ENCODE data around the gene HOOK2. TPM values are rescaled to one million over a fixed set of nuclear protein-coding genes. Genes with fewer than 3 reads are reported as not detected.

Gene HOOK2
- total RNA-seq, 1 experiment from 2014 or later = 70.0 TPM

DNA sequence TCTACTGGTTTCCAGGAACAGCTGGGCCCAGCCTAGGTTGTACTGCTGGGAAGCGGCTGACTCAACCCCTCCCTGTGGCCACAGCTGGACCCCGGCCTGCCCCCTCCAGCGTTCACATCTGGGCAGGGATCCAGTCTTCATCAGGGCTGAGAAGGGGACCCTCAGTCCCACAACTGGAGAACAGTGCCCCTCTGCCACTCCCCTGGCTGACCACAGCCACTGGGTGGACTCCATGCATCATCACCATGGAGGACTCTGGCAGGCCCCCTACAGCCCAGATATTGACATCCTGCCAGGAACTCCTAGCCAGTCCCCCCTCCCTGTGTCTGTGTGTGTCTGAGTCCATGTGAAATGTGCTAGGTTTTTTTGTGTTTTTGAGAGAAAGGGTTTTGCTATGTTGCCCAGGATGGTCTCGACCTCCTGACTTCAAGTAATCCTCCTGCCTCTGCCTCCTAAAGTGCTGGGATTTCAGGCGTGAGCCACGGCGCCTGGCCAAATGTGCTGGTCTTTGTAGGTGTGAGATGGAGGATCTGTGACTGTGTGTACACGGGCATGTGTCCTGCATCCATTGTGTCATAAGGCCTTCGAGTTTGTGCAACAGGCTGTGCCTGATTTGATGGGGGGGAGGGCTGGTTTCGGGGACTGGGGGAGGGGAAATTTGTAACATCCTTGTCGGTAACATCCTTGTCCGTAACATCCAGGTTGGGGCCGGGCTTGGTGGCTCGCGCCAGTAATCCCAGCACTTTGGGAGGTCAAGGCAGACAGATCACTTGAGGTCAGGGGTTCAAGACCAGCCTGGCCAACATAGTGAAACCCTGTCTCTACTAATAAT is 4.0 kb upstream of the HOOK2 start:
- ChIA-PET CTCF (interaction anchor here (1.4 to 7.7 kb wide), 15 partner anchors 9 to 112 kb away, joined by 4 to 136 read pairs (median 15); partner anchors contain the start of genes GCDH, JUNB and RNASEH2A), POLR2A (interaction anchor here (2.5 to 3.0 kb wide), 2 partner anchors 13 to 17 kb away, joined by 12 to 29 read pairs; partner anchors contain the start of gene JUNB)
- DNase-seq (ENCODE audit: low spot score) = no peak
- Mint-ChIP-seq H3K9me3 (no peaks in the 10 kb centered on the region), H3K36me3 (peaks cover 2% of the 10 kb centered on the region; the same call in 1 of the 2 replicates), H3K4me1 (peaks cover 23% of the 10 kb centered on the region), H3K27me3 (ENCODE audit: low read depth) (no peaks in the 10 kb centered on the region; the same call in 1 of the 2 replicates), H3K4me3 (peak overlapping the region; percentile 79), H3K27ac (peak overlapping the region; percentile 58)
- no peak for ATAC-seq
- TF ChIP-seq, protein P1, sequence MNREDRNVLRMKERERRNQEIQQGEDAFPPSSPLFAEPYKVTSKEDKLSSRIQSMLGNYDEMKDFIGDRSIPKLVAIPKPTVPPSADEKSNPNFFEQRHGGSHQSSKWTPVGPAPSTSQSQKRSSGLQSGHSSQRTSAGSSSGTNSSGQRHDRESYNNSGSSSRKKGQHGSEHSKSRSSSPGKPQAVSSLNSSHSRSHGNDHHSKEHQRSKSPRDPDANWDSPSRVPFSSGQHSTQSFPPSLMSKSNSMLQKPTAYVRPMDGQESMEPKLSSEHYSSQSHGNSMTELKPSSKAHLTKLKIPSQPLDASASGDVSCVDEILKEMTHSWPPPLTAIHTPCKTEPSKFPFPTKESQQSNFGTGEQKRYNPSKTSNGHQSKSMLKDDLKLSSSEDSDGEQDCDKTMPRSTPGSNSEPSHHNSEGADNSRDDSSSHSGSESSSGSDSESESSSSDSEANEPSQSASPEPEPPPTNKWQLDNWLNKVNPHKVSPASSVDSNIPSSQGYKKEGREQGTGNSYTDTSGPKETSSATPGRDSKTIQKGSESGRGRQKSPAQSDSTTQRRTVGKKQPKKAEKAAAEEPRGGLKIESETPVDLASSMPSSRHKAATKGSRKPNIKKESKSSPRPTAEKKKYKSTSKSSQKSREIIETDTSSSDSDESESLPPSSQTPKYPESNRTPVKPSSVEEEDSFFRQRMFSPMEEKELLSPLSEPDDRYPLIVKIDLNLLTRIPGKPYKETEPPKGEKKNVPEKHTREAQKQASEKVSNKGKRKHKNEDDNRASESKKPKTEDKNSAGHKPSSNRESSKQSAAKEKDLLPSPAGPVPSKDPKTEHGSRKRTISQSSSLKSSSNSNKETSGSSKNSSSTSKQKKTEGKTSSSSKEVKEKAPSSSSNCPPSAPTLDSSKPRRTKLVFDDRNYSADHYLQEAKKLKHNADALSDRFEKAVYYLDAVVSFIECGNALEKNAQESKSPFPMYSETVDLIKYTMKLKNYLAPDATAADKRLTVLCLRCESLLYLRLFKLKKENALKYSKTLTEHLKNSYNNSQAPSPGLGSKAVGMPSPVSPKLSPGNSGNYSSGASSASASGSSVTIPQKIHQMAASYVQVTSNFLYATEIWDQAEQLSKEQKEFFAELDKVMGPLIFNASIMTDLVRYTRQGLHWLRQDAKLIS (CRISPR knock-in tag; IDR thresholded peaks at IDR 0.05; ENCODE audit: borderline replicate concordance) = no peak
- no peak for TF ChIP-seq ZNF416 (CRISPR knock-in tag; IDR thresholded peaks at IDR 0.05)
- peak; percentile 18; the same call in 1 of the 2 replicates for TF ChIP-seq GABPB1 (CRISPR knock-in tag; IDR thresholded peaks at IDR 0.05)
- TF ChIP-seq ZNF121 (CRISPR knock-in tag; IDR thresholded peaks at IDR 0.05) = 0 out of 2 replicates have a peak, but pooled peaks have one; percentile 56
- no peak for TF ChIP-seq ZNF396 (CRISPR knock-in tag; IDR thresholded peaks at IDR 0.05; ENCODE audit: borderline replicate concordance)
- no peak for TF ChIP-seq HMGA2 (CRISPR knock-in tag; IDR thresholded peaks at IDR 0.05)
- no peak for TF ChIP-seq ZNF219 (CRISPR knock-in tag; IDR thresholded peaks at IDR 0.05; ENCODE audit: borderline replicate concordance)
- TF ChIP-seq HMGXB4 (CRISPR knock-in tag; IDR thresholded peaks at IDR 0.05) = no peak
- no peak for TF ChIP-seq ETV6 (CRISPR knock-in tag; IDR thresholded peaks at IDR 0.05)
- TF ChIP-seq ZNF423 (CRISPR knock-in tag; IDR thresholded peaks at IDR 0.05) = 0 out of 2 replicates have a peak, but pooled peaks have one; percentile 5

GRCh38 chr19:12778905-12779161 is 3.5 kb upstream of the HOOK2 start:
- ATAC-seq (no peak), DNase-seq (ENCODE audit: low spot score) (no peak)
- TF ChIP-seq PRRX2 (CRISPR knock-in tag; IDR thresholded peaks at IDR 0.05) (no peak), JUN (CRISPR knock-in tag; IDR thresholded peaks at IDR 0.05) (no peak)
- Mint-ChIP-seq H3K9me3 (no peaks in the 10 kb centered on the region), H3K27me3 (ENCODE audit: low read depth) (no peaks in the 10 kb centered on the region; the same call in 1 of the 2 replicates), H3K4me3 (peak overlapping the region; percentile 79), H3K27ac (peak overlapping the region; percentile 88; the same call in 1 of the 2 replicates), H3K36me3 (peaks cover 4% of the 10 kb centered on the region), H3K4me1 (peaks cover 25% of the 10 kb centered on the region)
- ChIA-PET POLR2A (interaction anchor here (1.0 to 3.0 kb wide), 6 partner anchors 9 to 56 kb away, joined by 3 to 29 read pairs (median 6); partner anchors contain the start of genes JUNB and RNASEH2A), CTCF (interaction anchor here (0.6 to 7.7 kb wide), 21 partner anchors 9 to 112 kb away, joined by 3 to 136 read pairs (median 9); partner anchors contain the start of genes GCDH, GET3, JUNB and RNASEH2A)

GRCh38 chr19:12778017-12778904 is 2.9 kb upstream of the HOOK2 start:
- ChIA-PET CTCF (interaction anchor here (0.6 to 7.7 kb wide), 26 partner anchors 8 to 113 kb away, joined by 3 to 136 read pairs (median 8); partner anchors contain the start of genes GCDH, GET3, JUNB and RNASEH2A), POLR2A (interaction anchor here (1.0 to 3.0 kb wide), 7 partner anchors 9 to 103 kb away, joined by 3 to 29 read pairs (median 5); partner anchors contain the start of genes DNASE2, JUNB and RNASEH2A)
- H3K4me1 Mint-ChIP-seq = peaks cover 21% of the 10 kb centered on the region
- TF ChIP-seq, protein P2, sequence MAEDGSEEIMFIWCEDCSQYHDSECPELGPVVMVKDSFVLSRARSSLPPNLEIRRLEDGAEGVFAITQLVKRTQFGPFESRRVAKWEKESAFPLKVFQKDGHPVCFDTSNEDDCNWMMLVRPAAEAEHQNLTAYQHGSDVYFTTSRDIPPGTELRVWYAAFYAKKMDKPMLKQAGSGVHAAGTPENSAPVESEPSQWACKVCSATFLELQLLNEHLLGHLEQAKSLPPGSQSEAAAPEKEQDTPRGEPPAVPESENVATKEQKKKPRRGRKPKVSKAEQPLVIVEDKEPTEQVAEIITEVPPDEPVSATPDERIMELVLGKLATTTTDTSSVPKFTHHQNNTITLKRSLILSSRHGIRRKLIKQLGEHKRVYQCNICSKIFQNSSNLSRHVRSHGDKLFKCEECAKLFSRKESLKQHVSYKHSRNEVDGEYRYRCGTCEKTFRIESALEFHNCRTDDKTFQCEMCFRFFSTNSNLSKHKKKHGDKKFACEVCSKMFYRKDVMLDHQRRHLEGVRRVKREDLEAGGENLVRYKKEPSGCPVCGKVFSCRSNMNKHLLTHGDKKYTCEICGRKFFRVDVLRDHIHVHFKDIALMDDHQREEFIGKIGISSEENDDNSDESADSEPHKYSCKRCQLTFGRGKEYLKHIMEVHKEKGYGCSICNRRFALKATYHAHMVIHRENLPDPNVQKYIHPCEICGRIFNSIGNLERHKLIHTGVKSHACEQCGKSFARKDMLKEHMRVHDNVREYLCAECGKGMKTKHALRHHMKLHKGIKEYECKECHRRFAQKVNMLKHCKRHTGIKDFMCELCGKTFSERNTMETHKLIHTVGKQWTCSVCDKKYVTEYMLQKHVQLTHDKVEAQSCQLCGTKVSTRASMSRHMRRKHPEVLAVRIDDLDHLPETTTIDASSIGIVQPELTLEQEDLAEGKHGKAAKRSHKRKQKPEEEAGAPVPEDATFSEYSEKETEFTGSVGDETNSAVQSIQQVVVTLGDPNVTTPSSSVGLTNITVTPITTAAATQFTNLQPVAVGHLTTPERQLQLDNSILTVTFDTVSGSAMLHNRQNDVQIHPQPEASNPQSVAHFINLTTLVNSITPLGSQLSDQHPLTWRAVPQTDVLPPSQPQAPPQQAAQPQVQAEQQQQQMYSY (CRISPR knock-in tag; IDR thresholded peaks at IDR 0.05) = 0 out of 2 replicates have a peak, but pooled peaks have one; percentile 27
- TF ChIP-seq GTF2I (CRISPR knock-in tag; conservative IDR thresholded peaks at IDR 0.05) (no peak), ZNF281 (CRISPR knock-in tag; IDR thresholded peaks at IDR 0.05) (peak; percentile 50; the same call in 1 of the 2 replicates), ZNF263 (CRISPR knock-in tag; IDR thresholded peaks at IDR 0.05; ENCODE audit: low read depth) (no peak)

More at GRCh38 chr19:12778017-12778904, 2.9 kb upstream of the HOOK2 start:
- H3K4me3 Mint-ChIP-seq = peak overlapping the region; percentile 79
- no peaks in the 10 kb centered on the region; the same call in 1 of the 2 replicates for H3K27me3 Mint-ChIP-seq (ENCODE audit: low read depth)
- H3K9me3 Mint-ChIP-seq = no peaks in the 10 kb centered on the region
- peak overlapping the region; percentile 88 for H3K27ac Mint-ChIP-seq
- ATAC-seq (peak; percentile 2), DNase-seq (ENCODE audit: low spot score) (peak; percentile 53)
- peaks cover 9% of the 10 kb centered on the region for H3K36me3 Mint-ChIP-seq
